GM21423 (cell line): ENCODE measurements around the gene PTPRN2.

Experiments used
- ATAC-seq: cut with Tn5 transposase; IDR thresholded peaks from one replicate; pipeline ENCODE4 v1.9.1; 2021; ENCODE audit warnings: mild to moderate bottlenecking, moderate library complexity; ENCODE audit not compliant: unreplicated experiment

PTPRN2 gene

DNA sequence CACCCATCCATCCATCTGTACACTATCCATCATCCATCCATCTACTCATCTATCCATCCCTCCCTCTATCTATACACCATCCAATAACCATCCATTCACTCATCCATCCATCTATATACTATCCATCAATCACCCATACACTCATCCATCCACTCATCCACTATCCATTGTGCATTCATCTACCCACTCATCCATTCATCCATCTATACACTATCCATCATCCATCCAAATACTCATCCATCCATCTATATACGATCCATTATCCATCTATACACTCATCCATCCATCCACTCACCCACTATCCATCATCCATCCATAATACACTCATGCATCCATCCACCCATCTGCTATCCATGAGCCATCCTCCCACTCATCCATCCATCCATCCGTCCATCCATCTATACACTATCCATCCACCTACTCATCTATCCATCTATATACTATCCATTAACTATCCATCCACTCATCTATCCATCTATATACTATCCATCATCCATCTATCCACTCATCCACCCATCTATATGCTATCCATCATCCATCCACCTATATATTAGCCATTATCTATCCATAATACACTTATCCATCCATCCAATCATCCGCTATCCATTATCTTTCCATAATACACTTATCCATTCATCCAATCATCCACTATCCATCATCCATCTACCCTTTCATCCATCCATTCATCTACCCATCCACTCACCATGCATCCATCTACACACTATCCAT, 765.5 kb downstream of the PTPRN2 start:
- no peak for ATAC-seq

- no peak for ATAC-seq
These were observed 766.8 kb downstream of the PTPRN2 start for GRCh38 chr7:157820796-157821195.

- no peak for ATAC-seq
These were observed 768.2 kb downstream of the PTPRN2 start for GRCh38 chr7:157819455-157819807.

DNA sequence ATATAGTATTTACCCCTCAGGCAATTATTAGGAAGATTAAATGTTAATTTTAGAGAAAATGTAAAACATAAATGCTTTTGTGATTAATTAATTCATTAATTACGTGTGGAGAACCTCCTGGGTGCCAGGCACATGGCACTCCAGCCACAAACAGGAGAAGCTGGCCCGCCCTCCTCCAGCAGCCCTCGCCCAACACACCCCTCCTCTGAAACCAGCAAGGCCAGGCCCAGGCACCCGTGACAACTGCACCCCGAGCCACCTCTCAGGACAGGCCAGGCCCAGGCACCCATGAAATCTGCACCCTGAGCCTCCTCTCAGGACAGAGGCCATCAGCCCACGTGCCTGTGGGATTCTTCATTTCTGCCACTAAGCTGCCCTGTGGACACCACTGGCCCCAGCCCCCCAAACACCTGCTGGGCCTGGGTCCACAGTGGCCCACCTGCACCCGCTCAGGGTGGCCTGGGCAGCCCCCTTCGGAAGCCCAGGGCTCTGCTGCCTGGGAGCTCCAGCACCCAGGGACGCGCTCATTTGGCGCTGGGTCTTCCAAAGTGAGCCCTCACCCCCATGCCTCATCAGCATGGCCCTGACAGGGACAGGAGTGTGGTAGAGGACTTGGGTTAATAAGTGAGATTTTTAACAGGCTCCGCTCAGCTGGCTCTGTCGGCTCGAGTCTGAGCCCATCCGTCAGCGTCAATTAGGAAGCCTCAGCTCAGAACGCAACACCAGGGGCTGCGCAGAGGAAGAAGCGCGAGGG, 768.7 kb downstream of the PTPRN2 start:
- no peak for ATAC-seq

DNA sequence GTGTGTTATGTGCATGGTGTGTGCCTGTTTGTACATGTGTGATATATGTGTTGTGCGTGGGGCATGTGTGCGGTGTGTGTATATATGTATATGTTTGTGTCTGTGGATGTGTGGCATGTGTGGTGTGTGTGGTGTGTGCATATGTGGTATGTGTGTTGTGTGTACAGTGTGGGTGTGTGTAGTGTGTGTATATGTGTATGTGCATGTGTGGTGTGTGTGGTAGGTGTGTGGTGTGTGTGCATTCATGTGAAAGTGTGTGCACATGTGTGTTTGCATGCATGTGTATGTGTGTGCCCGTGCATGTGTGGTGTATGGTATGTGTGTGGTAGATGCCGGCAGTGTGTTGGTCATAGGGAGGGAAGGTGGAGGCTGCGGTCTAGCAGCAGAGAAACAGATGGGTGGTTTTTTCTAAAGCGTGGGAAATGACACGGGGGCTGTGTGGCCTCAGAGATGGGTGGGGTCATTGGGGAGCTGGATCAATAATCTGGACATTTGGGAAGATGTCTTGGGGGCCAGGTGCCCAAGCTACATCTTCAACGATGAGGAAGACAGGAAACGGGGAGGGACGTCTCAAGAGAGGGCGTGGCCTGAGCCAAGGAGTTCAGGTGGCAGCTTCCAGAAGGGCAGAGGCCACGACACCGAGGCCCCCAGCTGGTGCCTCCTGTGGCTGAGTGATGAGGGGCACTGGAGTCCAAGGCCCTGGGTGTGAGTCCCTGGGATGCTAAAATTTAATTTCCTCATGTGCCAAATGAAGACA, 769.5 kb downstream of the PTPRN2 start:
- no peak for ATAC-seq

GRCh38 chr7:157817433-157817832, 770.2 kb downstream of the PTPRN2 start:
- no peak for ATAC-seq

DNA sequence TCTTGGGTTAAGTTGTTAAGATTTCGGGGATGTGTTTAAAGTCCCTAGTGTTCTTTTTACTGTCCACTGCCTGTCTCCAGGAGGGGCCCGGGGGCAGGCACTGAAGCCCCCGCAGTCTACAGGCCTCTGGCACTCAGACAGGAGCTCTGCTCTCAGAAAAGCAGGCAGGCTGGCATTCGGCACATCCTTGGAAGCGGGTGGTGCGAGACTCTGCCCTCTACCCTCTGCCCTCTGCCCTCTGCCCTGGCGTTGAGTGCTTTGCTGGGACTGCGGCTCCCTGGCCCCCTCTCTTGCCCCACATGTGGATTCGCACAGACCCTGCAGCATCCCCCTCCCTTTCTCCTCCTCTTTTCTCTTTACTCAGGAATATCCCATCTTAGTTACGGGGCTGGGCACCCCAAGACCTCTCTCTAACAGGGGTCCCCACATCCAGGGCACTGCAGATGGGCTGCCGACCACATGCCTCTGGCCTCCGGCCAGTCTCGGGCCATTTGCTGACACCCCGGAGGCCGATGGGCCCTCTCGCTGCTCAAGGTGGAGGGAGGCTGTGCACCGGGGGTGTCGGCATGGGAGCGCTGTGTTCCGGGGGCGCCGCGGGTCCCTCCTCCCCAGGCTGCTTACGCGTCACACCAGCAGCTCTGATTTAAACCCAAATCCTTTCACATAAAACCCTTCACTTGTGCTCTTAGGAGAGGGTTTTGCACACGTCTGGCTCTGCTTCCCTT, 770.9 kb downstream of the PTPRN2 start:
- ATAC-seq, result no peak

GRCh38 chr7:157816086-157816485, 771.5 kb downstream of the PTPRN2 start:
- ATAC-seq, result no peak

- no peak for ATAC-seq
These were observed 772.0 kb downstream of the PTPRN2 start for GRCh38 chr7:157815706-157816022.

GRCh38 chr7:157814931-157815705, 772.5 kb downstream of the PTPRN2 start:
- ATAC-seq, result no peak

DNA sequence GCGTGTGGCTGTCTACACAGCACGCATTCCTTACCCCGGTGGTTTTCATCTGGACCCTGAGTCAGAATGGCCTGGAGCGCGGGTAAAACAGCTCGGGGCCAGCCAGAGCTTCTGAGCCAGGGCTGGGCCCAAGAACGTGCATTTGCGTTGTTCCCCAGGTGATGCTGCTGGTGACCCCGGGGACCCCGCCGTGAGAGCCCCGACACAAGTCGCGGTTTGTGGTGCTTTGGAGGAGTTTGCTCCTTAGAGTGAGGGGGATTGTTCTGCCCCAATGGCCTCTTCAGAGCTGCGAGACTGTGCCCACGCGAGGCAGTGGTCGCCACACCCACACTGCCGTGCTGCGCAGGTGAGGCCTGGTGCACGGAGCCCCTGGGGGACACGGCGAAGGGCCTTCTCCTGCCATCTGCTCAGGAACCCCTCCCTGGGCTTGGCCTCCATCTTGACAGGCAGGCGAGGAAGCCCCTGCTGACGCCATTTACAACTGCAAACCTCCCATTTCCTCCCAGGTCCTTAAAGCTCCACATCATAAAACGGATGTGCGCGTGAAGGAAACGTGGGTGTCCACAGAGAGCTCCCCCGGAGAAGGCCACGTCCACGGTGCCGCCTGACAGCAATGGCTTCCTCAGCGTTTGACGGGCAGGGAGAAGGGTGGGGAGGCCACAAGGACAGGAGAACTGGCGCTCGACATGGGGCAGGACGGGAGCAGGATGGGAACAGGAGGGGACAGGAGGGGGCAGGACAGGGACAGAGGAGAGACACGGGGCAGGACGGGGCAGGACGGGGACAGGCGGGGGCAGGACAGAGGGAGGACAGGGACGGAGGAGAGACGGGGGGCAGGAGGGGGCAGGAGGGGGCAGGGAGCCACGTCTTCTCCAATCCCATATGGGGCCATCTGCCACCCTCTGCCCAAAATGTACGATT, 773.6 kb downstream of the PTPRN2 start:
- ATAC-seq, result no peak

DNA sequence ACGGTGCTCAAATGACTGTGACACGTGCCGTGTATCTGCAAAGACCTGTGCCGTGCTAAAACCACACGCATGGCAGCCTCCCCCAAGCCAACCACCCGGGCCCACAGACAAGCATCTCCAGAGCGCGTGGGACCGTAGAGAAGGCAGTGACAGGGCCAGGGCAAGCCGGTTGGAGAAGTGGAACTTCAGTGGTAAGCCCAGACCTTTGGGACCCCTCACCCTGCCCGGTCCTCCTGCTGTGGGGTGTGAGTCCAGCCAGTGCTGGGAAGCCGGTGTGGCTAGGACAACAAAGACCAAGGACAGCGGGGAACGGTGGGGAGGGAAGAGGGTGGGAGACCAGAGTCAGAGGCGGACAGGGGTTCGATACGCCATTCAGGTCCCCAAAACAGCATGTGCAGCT, 774.6 kb downstream of the PTPRN2 start:
- ATAC-seq, result no peak

DNA sequence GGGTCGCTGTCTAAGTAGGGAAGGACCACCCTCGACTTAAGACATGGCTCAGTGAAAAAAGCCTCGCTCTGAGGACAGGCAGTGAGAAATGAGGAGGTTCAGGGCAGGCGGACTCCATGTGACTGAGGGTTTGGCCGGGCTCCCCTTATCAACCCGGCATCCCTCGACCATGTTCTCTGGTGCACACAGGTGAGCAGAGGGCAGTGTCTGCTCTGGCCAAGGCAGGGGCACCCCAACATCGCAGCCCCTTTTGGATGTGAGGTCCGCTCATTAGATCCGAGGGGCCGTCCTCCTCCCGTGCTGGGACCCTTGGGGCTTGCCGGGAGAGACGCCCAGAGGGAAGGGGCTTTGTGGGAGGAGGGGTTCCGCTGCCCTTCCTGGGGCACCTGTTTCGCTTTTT, 775.7 kb downstream of the PTPRN2 start:
- ATAC-seq, result no peak

DNA sequence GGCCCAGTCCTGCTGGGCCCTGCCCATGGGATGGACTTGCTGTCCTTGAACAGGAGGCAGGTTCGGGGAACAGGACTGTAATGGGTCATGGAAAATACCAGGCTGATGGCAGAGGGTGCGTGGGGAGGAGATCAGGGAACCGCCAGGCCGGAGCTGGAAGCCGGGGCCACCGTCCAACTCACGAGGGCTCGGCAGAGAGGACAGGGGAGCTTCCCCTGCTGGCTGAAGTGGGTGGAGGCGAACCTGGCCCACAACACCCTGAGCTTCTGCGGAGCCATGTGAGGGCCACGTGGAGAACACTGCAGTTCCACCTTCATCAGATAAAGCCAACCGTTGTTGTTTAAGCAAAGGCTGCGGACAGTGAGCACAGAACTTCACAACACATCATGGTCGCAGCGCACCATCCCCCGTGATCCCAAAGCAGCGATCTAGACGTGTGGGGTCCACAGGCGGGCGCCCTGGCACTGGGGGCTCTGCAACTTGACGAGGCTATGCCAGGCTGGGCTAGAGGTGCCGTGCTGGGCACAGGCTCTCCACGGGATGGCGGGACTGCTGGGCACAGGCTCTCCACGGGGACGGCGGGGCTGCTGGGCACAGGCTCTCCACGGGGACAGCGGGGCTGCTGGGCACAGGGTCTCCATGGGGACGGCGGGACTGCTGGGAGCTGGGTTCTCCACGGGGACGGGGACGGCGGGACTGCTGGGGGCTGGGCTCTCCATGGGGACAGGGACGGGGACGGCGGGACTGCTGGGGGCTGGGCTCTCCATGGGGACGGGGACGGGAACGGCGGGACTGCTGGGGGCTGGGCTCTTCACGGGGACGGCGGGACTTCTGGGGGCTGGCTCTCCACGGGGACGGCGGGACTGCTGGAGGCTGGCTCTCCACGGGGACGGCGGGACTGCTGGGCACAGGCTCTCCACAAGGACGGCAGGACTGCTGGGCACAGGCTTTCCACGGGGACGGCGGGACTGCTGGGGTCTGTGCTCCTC, 777.5 kb downstream of the PTPRN2 start:
- no peak for ATAC-seq

GRCh38 chr7:157809154-157809862, 778.3 kb downstream of the PTPRN2 start:
- no peak for ATAC-seq

DNA sequence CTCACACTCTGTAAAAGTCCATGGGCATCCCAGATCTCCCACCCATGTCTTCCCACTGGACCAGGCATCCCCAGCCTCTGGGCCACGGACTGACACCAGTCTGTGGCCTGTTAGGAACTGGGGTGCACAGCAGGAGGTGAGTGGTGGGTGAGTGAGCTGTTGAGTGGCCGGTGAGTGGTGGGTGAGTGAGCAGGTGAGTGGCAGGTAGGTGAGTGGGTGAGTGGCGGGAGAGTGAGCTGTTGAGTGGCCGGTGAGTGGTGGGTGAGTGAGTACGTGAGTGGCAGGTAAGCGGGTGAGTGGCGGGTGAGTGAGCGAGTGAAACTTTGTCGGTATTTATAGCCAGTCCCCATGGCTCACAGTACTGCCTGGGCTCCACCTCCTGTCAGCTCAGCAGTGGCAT, 779.6 kb downstream of the PTPRN2 start:
- no peak for ATAC-seq

- no peak for ATAC-seq
These were observed 780.1 kb downstream of the PTPRN2 start for GRCh38 chr7:157807510-157807909.

- ATAC-seq, result no peak
These were observed 780.9 kb downstream of the PTPRN2 start for GRCh38 chr7:157806711-157807110.
